Measurements from ENCODE around the gene MT4. TPM values are rescaled to one million over a fixed set of nuclear protein-coding genes. Genes with fewer than 3 reads are reported as not detected.

The MT4 gene
- total RNA-seq = not detected

- Mint-ChIP-seq H3K27me3 (peaks cover 4% of the 10 kb centered on the region), H3K4me1 (ENCODE audit: low read depth) (no peaks in the 10 kb centered on the region), H3K9me3 (no peaks in the 10 kb centered on the region), H3K4me3 (no peak within 1 kb of the TSS), H3K36me3 (ENCODE audit: low read depth) (no peaks in the 10 kb centered on the region), H3K27ac (no peak within 1 kb of the TSS)
- intact Hi-C loops (cut with micrococcal nuclease) = no loop called here
- ChIA-PET CTCF (interaction anchor here (1.0 to 1.3 kb wide), 4 partner anchors 11 to 137 kb away, joined by 3 to 5 read pairs (median 4); no protein-coding TSS in a partner anchor), POLR2A (no interaction called here)
- no peak for TF ChIP-seq CTCF (IDR thresholded peaks at IDR 0.05)
- DNase-seq (no peak), ATAC-seq (no peak)
Observed at GRCh38 chr16:56564793-56565477, at the start of gene MT4. MT4 (plus strand) TSS chr16:56565073; CDS start chr16:56565129, 56 bp downstream.

GRCh38 chr16:56515665-56516064 is 49.2 kb upstream of the MT4 start:
- ATAC-seq (no peak), DNase-seq (no peak)
- POLR2A ChIA-PET = no interaction called here
- TF ChIP-seq CTCF (IDR thresholded peaks at IDR 0.05) = no peak
- intact Hi-C loops (cut with micrococcal nuclease) = no loop called here
- Mint-ChIP-seq H3K27me3 (no peaks in the 10 kb centered on the region), H3K4me3 (no peak overlapping the region), H3K4me1 (ENCODE audit: low read depth) (peaks cover 49% of the 10 kb centered on the region), H3K9me3 (no peaks in the 10 kb centered on the region), H3K27ac (no peak overlapping the region), H3K36me3 (ENCODE audit: low read depth) (peaks cover 3% of the 10 kb centered on the region)
- CTCF ChIA-PET = no interaction called here

- H3K4me3 Mint-ChIP-seq = no peak overlapping the region
- no peaks in the 10 kb centered on the region for H3K27me3 Mint-ChIP-seq
- intact Hi-C loops (cut with micrococcal nuclease) = no loop called here
- DNase-seq (no peak), ATAC-seq (no peak)
- H3K9me3 Mint-ChIP-seq = no peaks in the 10 kb centered on the region
- POLR2A ChIA-PET = no interaction called here
- H3K36me3 Mint-ChIP-seq (ENCODE audit: low read depth) = no peaks in the 10 kb centered on the region
- CTCF ChIA-PET = interaction anchor here (1.0 to 2.2 kb wide), 4 partner anchors 31 to 185 kb away, joined by 4 to 11 read pairs (median 7); no protein-coding TSS in a partner anchor
- TF ChIP-seq CTCF (IDR thresholded peaks at IDR 0.05) = no peak
- no peak overlapping the region for H3K27ac Mint-ChIP-seq
- peaks cover 48% of the 10 kb centered on the region for H3K4me1 Mint-ChIP-seq (ENCODE audit: low read depth)
Observed at GRCh38 chr16:56517206-56517605, 47.7 kb upstream of the MT4 start.

GRCh38 chr16:56518425-56518824 is 46.4 kb upstream of the MT4 start:
- Mint-ChIP-seq H3K4me1 (ENCODE audit: low read depth) (peaks cover 45% of the 10 kb centered on the region), H3K4me3 (peak overlapping the region; percentile 78), H3K9me3 (no peaks in the 10 kb centered on the region), H3K27ac (no peak overlapping the region), H3K36me3 (ENCODE audit: low read depth) (no peaks in the 10 kb centered on the region), H3K27me3 (no peaks in the 10 kb centered on the region)
- ATAC-seq = no peak
- intact Hi-C loops (cut with micrococcal nuclease) = no loop called here
- TF ChIP-seq CTCF (IDR thresholded peaks at IDR 0.05) = no peak
- ChIA-PET CTCF (interaction anchor here (1.0 to 2.2 kb wide), 4 partner anchors 58 to 184 kb away, joined by 3 to 11 read pairs (median 7); no protein-coding TSS in a partner anchor), POLR2A (interaction anchor here (0.7 kb wide), 1 partner anchor 11 kb away, joined by 4 read pairs; no protein-coding TSS in a partner anchor)
- no peak for DNase-seq
